GM23248 (cell line): ENCODE measurements around the gene PRSS27.
"Not testable (repeated sequence)": the region's sequence is repeated elsewhere in the genome, so short reads cannot be mapped to it uniquely, and the experiment has no call there.

Experiments used
- EZH2 ChIP-seq: fragments of 200-600 bp; sonication (generic); IDR thresholded peaks from 2 replicates; pipeline ENCODE4 v1.6.1; 2018; ENCODE audit warnings: antibody characterized with exemption, mild to moderate bottlenecking; ENCODE audit not compliant: insufficient read depth, poor library complexity, severe bottlenecking
- EZH2phosphoT487 ChIP-seq: fragments of 200-600 bp; sonication (generic); IDR thresholded peaks from 2 replicates; pipeline ENCODE4 v1.6.1; 2018; ENCODE audit warnings: antibody characterized with exemption, moderate library complexity, mild to moderate bottlenecking, low read depth; ENCODE audit not compliant: insufficient read depth

- not testable (repeated sequence) for TF ChIP-seq EZH2phosphoT487, EZH2
Measured at GRCh38 chr16:2683041-2683440, 37.0 kb downstream of the PRSS27 start.
